CD8-positive, alpha-beta memory T cell (primary cell): ENCODE results near the gene SAMD8. TPM values are rescaled to one million over a fixed set of nuclear protein-coding genes. Genes with fewer than 3 reads are reported as not detected.

ENCODE experiments used
- CTCF ChIA-PET: fragments of 350-600 bp; sonication (Branson Sonifier 250); formaldehyde crosslinking; loops from one replicate; lab custom pipeline; 2021; ENCODE audit warnings: antibody characterized with exemption; lab: Charles Lee
- POLR2A ChIA-PET: fragments of 350-600 bp; sonication (Branson Sonifier 250); formaldehyde crosslinking; loops from one replicate; lab custom pipeline; 2021; ENCODE audit warnings: antibody characterized with exemption; lab: Charles Lee
- DNase-seq, 5 donors: peaks; one replicate each; pipeline versions ENCODE4 v3.0.0 to v3.0.0-alpha.2; 2020 to 2022; ENCODE audit warnings: mixed read lengths in 1 of 5
- H3K27ac ChIP-seq: one replicate; pipeline ENCODE4 v1.7.0; 2013; ENCODE audit warnings: low read depth, mild to moderate bottlenecking, low read length, moderate library complexity
- H3K27me3 ChIP-seq: 2 replicates; pipeline ENCODE4 v1.7.0; 2013; ENCODE audit warnings: low read length, mild to moderate bottlenecking; ENCODE audit not compliant: insufficient read depth, poor library complexity, severe bottlenecking
- H3K36me3 ChIP-seq: 2 replicates; pipeline ENCODE4 v1.7.0; 2013; ENCODE audit warnings: mild to moderate bottlenecking, low read length, moderate library complexity; ENCODE audit not compliant: insufficient read depth
- H3K4me1 ChIP-seq: 2 replicates; pipeline ENCODE4 v1.7.0; 2013; ENCODE audit warnings: mild to moderate bottlenecking, low read length, moderate library complexity; ENCODE audit not compliant: insufficient read depth
- H3K4me3 ChIP-seq: 2 replicates; pipeline ENCODE4 v1.7.0; 2013; ENCODE audit warnings: mild to moderate bottlenecking, low read length
- H3K9me3 ChIP-seq: 2 replicates; pipeline ENCODE4 v1.7.0; 2013; ENCODE audit warnings: mild to moderate bottlenecking, low read length
- H3K27ac Mint-ChIP-seq, 8 donors: one replicate each; pipeline ENCODE4 v1.8.0; 2020 to 2021; ENCODE audit warnings: mixed read lengths in 8 of 8, mild to moderate bottlenecking in 6 of 8, inconsistent platforms in 3 of 8, moderate library complexity in 3 of 8
- H3K27me3 Mint-ChIP-seq, 2 donors: one replicate each; pipeline ENCODE4 v1.8.0; 2020 to 2021; ENCODE audit warnings: mixed read lengths in 2 of 2, mild to moderate bottlenecking in 1 of 2, moderate library complexity in 1 of 2
- H3K36me3 Mint-ChIP-seq, 3 donors: one replicate each; pipeline ENCODE4 v1.8.0; 2020 to 2021; ENCODE audit warnings: mixed read lengths in 3 of 3, inconsistent platforms in 1 of 3, mild to moderate bottlenecking in 1 of 3
- H3K4me1 Mint-ChIP-seq, 3 donors: one replicate each; pipeline ENCODE4 v1.8.0; 2020 to 2021; ENCODE audit warnings: mixed read lengths in 3 of 3, inconsistent platforms in 1 of 3, mild to moderate bottlenecking in 1 of 3
- H3K4me3 Mint-ChIP-seq, 7 donors: one replicate each; pipeline ENCODE4 v1.8.0; 2020 to 2021; ENCODE audit warnings: mixed read lengths in 7 of 7, mild to moderate bottlenecking in 6 of 7, moderate library complexity in 4 of 7, inconsistent platforms in 2 of 7
- H3K9me3 Mint-ChIP-seq, 5 donors: one replicate each; pipeline ENCODE4 v1.8.0; 2020 to 2022; ENCODE audit warnings: mixed read lengths in 5 of 5, mild to moderate bottlenecking in 3 of 5, moderate library complexity in 2 of 5, inconsistent platforms in 1 of 5
- polyA plus RNA-seq: library from polyadenylated mRNA; unstranded; fragments of 300-500 nt; fragmentation: Illumina TruSeq; gene quantifications from one replicate; pipeline ENCODE4 v1.2.3, GENCODE V29; 2021
- total RNA-seq, 2 experiments: library from RNA; stranded (reverse); gene quantifications; one replicate each; pipeline ENCODE4 v1.2.3, GENCODE V29; 2021

The SAMD8 gene
- total and polyA plus RNA-seq, 3 experiments from 2014 or later = 5.9 to 16.4 (median 15.0) TPM

DNA sequence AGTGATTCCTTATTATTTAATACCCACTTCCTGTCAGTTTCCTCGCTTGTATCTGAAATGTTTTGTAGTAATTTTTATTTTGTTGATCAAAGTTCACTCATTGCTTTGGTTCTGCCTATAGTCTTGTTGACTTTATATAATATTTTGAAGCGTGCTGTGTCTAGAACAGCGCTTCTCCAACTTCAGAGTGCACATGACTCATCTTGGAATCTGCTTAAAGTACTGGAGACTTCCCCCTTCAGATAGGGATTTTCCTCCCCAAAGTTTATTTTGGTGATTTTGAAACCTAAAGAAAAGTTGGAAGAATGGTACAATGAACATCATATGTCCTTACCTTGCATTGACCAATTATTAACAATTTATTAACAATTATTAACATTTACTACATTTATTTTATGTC is 118.5 kb downstream of the SAMD8 start:
- Histone ChIP-seq H3K27me3 (no peaks in the 10 kb centered on the region), H3K4me1 (peaks cover 28% of the 10 kb centered on the region), H3K9me3 (no peaks in the 10 kb centered on the region), H3K4me3 (no peak overlapping the region), H3K36me3 (peaks cover 41% of the 10 kb centered on the region), H3K27ac (no peak overlapping the region)
- Mint-ChIP-seq H3K27me3 (no peaks in the 10 kb centered on the region), H3K9me3 (no peaks in the 10 kb centered on the region), H3K27ac (peak overlapping the region in 5 of 8 donors; percentile 75 to 90 (median 88)), H3K36me3 (peaks cover 0 to 67% (median 7%) of the 10 kb centered on the region in 3 donors), H3K4me1 (peaks cover 27 to 62% (median 28%) of the 10 kb centered on the region in 3 donors), H3K4me3 (no peak overlapping the region)
- CTCF ChIA-PET = interaction anchor here (0.6 to 15.6 kb wide), 6 partner anchors 14 to 127 kb away, joined by 3 to 304 read pairs (median 8); partner anchors contain the start of gene VDAC2
- no peak for DNase-seq
- POLR2A ChIA-PET = interaction anchor here (0.9 to 7.1 kb wide), 3 partner anchors 13 to 42 kb away, joined by 3 to 56 read pairs (median 6); partner anchors contain the start of gene VDAC2

DNA sequence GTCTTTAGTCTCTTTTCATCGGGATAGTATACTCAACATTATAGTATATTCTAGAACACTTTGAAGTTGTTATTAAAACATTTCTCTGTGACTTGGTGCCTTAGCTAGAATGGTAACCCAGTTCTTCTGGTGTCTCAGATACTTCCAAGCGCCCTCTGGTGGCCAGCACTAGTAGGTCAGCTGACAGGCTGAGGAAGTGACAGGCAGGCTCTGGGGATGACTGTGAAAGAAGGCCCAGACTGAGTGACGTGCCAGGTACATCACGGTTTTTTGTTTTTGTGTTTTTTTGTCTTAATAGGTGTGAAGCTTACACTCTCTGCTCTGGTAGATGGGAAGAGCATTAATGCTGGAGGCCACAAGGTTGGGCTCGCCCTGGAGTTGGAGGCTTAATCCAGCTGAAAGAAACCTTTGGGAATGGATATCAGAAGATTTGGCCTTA is 119.2 kb downstream of the SAMD8 start:
- no peaks in the 10 kb centered on the region for H3K27me3 Mint-ChIP-seq
- H3K9me3 ChIP-seq = no peaks in the 10 kb centered on the region
- peak overlapping the region in 2 of 7 donors; percentile 7 to 40 for H3K4me3 Mint-ChIP-seq
- H3K27ac Mint-ChIP-seq = peak overlapping the region; percentile 73 to 95 (median 94)
- H3K4me3 ChIP-seq = no peak overlapping the region
- peaks cover 34% of the 10 kb centered on the region for H3K36me3 ChIP-seq
- H3K4me1 Mint-ChIP-seq = peaks cover 21 to 55% (median 21%) of the 10 kb centered on the region in 3 donors
- peak; percentile 87 to 96 (median 91) for DNase-seq
- no peaks in the 10 kb centered on the region for H3K9me3 Mint-ChIP-seq
- no peak overlapping the region for H3K27ac ChIP-seq
- H3K27me3 ChIP-seq = no peaks in the 10 kb centered on the region
- POLR2A ChIA-PET = interaction anchor here (0.9 to 7.1 kb wide), 3 partner anchors 14 to 43 kb away, joined by 3 to 56 read pairs (median 6); partner anchors contain the start of gene VDAC2
- H3K4me1 ChIP-seq = peaks cover 22% of the 10 kb centered on the region
- CTCF ChIA-PET = interaction anchor here (0.6 to 15.6 kb wide), 7 partner anchors 10 to 127 kb away, joined by 3 to 304 read pairs (median 3); partner anchors contain the start of gene VDAC2
- peaks cover 0 to 61% (median 7%) of the 10 kb centered on the region in 3 donors for H3K36me3 Mint-ChIP-seq

Other genes with a start within 250 kb of the SAMD8 start
- gene VDAC2, start 99.1 kb downstream of the SAMD8 start, total RNA-seq = 100 to 1,000 TPM; 247 to 261 TPM
- gene VDAC2, start 99.1 kb downstream of the SAMD8 start, polyA plus RNA-seq = 149 TPM
- 10 to 100 TPM; 43.9 to 47.9 TPM for gene COMTD1, start 124.3 kb downstream of the SAMD8 start, total RNA-seq
- gene COMTD1, start 124.3 kb downstream of the SAMD8 start, polyA plus RNA-seq = 23.2 TPM